Lower leg skin (tissue), 3 donors: ENCODE measurements around the gene RNF169.

ENCODE experiments used
- CTCF ChIP-seq, 3 donors: fragments of 450-650 bp; IDR thresholded peaks; one replicate each; pipeline ENCODE4 v1.5.1; 2016; ENCODE audit warnings: antibody characterized with exemption in 3 of 3, mild to moderate bottlenecking in 3 of 3, moderate library complexity in 2 of 3
- POLR2A ChIP-seq, 2 donors: fragments of 450-650 bp; IDR thresholded peaks; one replicate each; pipeline ENCODE4 v1.6.1; 2016 to 2017; ENCODE audit warnings: antibody characterized with exemption in 2 of 2, mild to moderate bottlenecking in 1 of 2, moderate library complexity in 1 of 2

- TF ChIP-seq CTCF (IDR thresholded peaks at IDR 0.05) (no peak), POLR2A (IDR thresholded peaks at IDR 0.05) (no peak)
Measured at GRCh38 chr11:74735365-74735928, 13.2 kb upstream of the RNF169 start.
